ENCODE results near the gene SNED1.

DNA sequence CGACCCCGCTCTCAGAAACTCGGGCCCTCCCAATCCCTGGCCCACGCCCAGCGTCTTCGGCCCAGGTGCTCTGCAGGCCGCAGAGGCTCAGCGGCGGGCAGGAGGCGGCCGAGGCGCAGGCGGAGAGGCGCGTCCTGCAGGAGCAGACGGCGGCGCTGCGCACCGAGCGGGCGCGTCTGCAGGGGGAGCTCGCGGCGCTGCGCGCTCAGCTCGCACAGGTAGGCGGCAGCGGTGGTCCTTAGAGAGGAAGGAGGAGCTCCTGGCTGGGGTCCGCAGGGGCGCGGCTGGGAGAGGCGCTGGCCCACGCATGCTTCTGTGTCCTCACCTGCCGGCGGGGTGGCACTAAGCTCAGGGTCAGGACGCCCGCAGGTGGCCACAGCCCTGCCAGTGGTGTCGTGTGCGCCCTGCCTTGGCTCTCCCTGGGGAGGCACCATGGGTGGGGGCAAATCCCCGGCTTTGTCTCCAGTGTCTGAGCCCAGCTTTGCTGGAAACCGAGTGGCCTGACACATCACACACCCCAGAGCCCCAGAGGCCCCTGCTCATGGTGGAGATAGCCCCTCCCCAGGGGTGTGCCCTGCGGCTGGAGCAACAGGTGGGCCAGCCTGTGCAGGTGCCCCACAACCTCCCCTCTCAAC lies 14.9 kb upstream of the SNED1 start:
- TF ChIP-seq, protein P1, sequence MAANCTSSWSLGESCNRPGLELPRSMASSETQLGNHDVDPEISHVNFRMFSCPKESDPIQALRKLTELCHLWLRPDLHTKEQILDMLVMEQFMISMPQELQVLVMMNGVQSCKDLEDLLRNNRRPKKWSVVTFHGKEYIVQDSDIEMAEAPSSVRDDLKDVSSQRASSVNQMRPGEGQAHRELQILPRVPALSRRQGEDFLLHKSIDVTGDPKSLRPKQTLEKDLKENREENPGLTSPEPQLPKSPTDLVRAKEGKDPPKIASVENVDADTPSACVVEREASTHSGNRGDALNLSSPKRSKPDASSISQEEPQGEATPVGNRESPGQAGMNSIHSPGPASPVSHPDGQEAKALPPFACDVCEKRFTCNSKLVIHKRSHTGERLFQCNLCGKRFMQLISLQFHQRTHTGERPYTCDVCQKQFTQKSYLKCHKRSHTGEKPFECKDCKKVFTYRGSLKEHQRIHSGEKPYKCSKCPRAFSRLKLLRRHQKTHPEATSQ (tag by site-specific recombination; IDR thresholded peaks at IDR 0.05) = no peak
- TF ChIP-seq, protein P2, sequence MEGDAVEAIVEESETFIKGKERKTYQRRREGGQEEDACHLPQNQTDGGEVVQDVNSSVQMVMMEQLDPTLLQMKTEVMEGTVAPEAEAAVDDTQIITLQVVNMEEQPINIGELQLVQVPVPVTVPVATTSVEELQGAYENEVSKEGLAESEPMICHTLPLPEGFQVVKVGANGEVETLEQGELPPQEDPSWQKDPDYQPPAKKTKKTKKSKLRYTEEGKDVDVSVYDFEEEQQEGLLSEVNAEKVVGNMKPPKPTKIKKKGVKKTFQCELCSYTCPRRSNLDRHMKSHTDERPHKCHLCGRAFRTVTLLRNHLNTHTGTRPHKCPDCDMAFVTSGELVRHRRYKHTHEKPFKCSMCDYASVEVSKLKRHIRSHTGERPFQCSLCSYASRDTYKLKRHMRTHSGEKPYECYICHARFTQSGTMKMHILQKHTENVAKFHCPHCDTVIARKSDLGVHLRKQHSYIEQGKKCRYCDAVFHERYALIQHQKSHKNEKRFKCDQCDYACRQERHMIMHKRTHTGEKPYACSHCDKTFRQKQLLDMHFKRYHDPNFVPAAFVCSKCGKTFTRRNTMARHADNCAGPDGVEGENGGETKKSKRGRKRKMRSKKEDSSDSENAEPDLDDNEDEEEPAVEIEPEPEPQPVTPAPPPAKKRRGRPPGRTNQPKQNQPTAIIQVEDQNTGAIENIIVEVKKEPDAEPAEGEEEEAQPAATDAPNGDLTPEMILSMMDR (tag by site-specific recombination; IDR thresholded peaks at IDR 0.05) = peak; percentile 94
- TF ChIP-seq SP2 (tag by site-specific recombination; IDR thresholded peaks at IDR 0.05) (no peak), ZFP69B (tag by site-specific recombination; IDR thresholded peaks at IDR 0.05) (no peak), ZNF600 (tag by site-specific recombination; IDR thresholded peaks at IDR 0.05) (no peak), ZNF558 (tag by site-specific recombination; IDR thresholded peaks at IDR 0.05) (no peak), YY1 (tag by site-specific recombination; IDR thresholded peaks at IDR 0.05) (no peak), FEZF1 (tag by site-specific recombination; IDR thresholded peaks at IDR 0.05) (no peak), BCL11B (tag by site-specific recombination; IDR thresholded peaks at IDR 0.05; ENCODE audit: low read depth) (no peak), ZNF629 (tag by site-specific recombination; IDR thresholded peaks at IDR 0.05) (no peak)
- TF ChIP-seq, protein P3, sequence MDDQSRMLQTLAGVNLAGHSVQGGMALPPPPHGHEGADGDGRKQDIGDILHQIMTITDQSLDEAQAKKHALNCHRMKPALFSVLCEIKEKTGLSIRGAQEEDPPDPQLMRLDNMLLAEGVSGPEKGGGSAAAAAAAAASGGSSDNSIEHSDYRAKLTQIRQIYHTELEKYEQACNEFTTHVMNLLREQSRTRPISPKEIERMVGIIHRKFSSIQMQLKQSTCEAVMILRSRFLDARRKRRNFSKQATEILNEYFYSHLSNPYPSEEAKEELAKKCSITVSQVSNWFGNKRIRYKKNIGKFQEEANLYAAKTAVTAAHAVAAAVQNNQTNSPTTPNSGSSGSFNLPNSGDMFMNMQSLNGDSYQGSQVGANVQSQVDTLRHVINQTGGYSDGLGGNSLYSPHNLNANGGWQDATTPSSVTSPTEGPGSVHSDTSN (CRISPR knock-in tag; IDR thresholded peaks at IDR 0.05) = no peak
- TF ChIP-seq, protein P4, sequence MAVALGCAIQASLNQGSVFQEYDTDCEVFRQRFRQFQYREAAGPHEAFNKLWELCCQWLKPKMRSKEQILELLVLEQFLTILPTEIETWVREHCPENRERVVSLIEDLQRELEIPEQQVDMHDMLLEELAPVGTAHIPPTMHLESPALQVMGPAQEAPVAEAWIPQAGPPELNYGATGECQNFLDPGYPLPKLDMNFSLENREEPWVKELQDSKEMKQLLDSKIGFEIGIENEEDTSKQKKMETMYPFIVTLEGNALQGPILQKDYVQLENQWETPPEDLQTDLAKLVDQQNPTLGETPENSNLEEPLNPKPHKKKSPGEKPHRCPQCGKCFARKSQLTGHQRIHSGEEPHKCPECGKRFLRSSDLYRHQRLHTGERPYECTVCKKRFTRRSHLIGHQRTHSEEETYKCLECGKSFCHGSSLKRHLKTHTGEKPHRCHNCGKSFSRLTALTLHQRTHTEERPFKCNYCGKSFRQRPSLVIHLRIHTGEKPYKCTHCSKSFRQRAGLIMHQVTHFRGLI (tag by site-specific recombination; IDR thresholded peaks at IDR 0.05) = no peak
- TF ChIP-seq, protein P5, sequence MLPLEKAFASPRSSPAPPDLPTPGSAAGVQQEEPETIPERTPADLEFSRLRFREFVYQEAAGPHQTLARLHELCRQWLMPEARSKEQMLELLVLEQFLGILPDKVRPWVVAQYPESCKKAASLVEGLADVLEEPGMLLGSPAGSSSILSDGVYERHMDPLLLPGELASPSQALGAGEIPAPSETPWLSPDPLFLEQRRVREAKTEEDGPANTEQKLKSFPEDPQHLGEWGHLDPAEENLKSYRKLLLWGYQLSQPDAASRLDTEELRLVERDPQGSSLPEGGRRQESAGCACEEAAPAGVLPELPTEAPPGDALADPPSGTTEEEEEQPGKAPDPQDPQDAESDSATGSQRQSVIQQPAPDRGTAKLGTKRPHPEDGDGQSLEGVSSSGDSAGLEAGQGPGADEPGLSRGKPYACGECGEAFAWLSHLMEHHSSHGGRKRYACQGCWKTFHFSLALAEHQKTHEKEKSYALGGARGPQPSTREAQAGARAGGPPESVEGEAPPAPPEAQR (tag by site-specific recombination; IDR thresholded peaks at IDR 0.05) = no peak
